NAMALWA (cell line): ENCODE measurements around the gene CLCNKA.
A peak's percentile ranks its signal among the peaks of the same experiment; 100 is the strongest.
"Not testable (repeated sequence)": the region's sequence is repeated elsewhere in the genome, so short reads cannot be mapped to it uniquely, and the experiment has no call there.

Experiments
- DNase-seq: peaks from one replicate; pipeline ENCODE4 v3.0.0-alpha.2; 2015; ENCODE audit warnings: low spot score

CLCNKA gene

DNA sequence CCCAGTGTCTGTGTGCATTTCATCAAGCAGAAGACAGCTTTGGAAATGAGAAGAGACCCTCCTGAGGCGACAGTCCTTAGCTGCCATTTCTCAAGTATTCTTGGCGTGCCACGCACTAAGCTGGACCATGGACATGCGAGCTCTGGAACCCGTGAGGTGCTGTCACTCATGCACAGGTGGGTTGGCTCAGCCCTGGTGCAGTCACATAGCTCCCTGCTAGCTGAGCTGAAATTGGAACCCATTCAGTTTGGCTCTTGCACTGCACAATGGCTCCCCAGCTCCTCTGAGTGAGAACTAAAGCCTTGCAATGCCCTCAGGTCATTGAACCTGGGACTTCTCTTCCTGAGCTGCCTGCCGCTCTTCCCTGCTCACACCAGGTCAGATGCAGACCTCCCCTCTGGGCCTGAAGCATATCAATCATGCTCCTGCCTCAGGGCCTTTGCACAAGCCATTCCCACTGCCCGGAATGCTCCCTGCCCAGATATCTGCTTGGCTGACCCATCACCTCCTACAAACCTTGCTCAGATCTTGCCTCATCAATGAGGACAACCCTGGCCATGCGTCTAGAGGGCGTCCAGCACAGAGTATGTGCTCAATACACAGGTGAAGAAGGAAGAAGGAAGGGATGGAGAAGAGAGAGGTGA is 24.1 kb upstream of the CLCNKA start:
- no peak for DNase-seq

DNA sequence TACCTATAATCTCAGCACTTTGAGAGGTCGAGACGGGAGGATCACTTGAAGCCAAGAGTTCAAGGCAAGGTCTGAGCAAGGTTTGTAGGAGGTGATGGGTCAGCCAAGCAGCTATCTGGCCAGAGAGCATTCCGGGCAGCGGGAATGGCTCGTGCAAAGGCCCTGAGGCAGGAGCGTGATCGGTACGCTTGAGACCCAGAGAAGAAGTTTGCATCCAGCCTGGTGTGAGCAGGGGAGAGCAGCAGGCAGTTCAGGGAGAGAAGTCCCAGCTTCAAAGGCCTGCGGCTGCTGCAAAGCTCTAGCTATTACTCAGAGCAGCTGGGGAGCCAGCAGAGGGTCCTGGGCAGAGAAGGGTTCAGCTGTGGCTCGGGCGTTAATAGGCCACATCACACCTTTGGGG is 22.9 kb upstream of the CLCNKA start:
- DNase-seq: no peak

DNA sequence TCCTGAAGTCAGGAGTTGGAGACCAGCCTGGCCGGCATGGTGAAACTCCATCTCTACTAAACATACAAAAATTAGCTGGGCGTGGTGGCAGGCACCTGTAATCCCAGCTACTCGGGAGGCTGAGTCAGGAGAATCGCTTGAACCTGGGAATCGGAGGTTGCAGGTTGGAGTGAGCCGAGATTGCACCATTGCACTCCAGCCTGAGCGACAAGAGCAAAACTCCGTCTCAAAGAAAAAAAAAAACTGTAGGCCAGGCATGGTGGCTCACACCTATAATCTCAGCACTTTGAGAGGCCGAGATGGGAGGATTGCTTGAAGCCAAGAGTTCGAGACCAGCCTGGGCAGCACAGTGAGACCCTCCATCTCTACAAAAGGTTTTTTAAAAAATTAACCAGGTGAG is 20.6 kb upstream of the CLCNKA start:
- not testable (repeated sequence) for DNase-seq

DNA sequence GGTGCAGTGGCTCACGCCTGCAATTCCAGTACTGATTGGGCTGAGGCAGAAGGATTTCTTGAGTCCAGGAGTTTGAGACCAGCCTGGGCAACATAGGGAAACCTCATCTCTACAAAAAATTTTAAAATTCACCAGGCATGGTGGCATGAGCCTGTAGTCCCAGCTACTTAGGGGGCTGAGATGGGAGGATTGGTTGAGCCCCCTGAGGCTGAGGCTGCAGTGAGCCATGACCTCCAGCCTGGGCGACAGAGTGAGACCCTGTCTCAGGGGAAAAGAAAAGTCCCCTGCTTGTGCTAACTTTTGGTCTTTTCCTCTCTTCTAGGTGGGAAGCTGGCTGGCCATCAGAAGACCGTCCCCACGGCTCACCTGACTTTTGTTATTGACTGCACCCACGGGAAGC is 16.2 kb upstream of the CLCNKA start:
- no peak for DNase-seq

DNA sequence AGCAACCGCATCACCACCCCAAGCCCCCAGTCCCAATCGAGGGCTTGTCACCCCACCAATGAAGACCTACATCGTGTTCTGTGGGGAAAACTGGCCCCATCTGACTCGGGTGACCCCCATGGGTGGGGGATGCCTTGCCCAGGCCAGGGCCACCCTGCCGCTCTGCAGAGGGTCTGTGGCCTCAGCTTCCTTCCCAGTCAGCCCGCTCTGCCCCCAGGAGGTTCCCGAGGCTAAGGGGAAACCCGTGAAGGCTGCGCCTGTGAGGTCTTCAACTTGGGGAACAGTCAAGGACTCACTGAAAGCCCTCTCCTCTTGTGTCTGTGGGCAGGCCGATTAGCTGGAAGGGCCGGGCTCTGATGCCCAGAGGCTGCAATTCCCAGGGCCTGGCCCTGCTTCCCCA is 15.8 kb upstream of the CLCNKA start:
- DNase-seq: no peak

DNA sequence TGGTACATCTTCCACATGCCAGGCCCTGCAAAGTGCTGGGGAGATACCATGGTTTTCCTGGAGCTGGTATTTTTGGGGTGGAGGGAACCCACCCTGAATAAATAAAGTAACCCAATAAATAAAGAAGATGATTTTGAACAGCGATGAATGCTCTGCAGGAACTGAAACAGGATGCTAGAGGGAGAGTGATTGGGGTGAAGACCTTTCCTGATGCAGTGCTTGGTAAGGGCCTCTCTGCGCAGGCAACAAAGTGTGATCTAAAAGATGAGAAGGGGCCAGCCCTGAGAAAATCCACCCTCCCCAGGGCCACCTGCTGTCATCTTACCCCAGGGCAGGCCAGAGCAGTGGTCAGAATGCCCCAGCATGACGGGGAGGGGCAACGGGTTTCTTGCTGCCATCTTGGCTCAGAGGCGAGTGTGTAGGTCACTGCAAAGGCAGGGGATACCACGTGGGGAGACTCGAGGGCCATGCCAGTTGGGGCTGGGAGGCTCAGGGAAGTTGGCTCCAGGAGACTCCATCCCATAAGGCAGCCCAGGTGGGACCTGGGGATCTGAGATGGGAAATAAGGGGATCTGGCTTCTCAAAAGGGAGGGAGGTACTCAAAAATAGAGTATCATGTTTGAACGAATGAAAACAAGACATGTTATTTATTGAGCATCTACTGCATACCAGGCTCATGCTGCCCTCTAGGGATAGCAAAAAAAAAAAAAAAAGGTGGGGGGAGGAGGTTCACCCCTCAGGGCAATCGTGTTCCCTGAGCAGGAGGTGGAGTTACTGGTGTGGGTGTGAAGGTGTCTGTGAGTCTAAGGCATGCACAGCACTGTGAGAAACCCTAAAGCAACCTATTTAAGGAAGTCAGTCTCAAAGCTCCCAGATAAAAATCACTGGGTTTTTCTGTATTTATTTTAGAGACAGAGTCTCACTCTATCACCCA is 15.0 kb upstream of the CLCNKA start:
- peak; percentile 49 for DNase-seq

DNA sequence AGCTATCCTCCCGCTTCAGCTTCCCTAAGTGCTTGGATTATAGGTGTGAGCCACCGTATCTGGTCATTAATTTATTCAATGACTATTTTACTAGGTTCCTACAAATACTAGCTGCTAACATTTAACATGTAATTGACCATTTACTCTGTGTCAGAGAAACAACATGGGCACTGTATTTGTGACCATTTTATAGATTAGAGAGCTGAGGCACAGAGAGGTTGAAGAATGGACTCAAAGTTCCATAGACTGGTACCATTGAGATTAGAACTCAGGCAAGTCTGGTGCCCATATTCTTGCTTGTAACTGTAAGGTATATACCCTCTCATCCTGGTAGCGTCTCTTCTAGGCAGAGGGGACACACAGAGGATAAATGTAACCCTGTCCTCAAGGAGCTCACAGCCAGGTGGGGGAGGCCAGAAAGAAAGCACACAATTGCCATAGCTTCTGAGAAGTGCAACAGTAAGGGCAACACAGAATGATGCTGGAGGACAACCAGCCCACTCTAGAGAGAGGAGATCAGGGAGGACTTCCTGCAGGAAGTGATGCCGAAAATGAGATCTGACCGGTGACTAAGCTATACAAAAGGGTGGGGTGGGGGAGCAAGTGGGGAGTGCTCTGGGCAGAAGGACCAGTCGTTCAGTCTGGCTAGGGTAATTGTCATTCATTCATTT is 14.0 kb upstream of the CLCNKA start:
- DNase-seq: no peak

DNA sequence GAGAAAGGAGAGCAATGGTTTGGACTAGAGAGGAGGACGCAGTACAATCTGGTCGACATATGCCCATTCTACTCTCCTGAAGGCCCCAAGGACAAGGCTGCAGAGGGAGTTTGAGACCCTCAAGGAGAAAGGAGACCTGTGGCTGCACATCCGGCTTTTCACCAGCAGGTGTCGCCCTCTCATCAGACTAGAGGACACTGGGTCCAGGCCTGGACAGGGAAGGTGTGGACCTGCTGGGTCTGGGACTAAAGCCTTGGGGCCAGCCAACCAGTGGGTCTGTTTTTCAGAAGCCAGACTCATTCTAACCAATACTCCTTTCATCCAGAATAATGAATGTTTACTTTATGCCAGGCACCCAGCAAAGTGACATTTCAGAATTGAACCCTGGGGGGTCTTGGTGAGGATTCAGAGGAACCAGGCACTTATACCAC is 12.8 kb upstream of the CLCNKA start:
- peak; percentile 86 for DNase-seq

DNA sequence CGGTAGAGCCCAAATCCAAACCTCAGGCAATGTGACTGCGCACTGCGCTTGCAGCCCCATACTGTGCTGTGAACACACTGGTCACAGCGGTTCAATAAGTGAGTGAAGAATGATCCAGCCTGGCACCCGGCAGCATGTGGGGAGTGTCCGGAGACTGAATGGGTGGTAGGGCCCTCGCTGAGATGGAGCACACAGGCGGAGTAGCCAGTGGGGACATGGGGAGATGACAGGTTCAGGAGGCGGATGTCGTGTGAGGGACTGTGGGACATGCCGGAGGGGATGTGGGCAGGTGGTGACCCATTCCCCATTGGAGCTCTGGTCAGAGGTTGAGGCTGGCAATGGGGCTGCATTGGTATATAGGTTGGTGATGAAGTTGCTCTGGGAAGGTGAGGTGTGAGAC is 12.2 kb upstream of the CLCNKA start:
- DNase-seq: no peak

DNA sequence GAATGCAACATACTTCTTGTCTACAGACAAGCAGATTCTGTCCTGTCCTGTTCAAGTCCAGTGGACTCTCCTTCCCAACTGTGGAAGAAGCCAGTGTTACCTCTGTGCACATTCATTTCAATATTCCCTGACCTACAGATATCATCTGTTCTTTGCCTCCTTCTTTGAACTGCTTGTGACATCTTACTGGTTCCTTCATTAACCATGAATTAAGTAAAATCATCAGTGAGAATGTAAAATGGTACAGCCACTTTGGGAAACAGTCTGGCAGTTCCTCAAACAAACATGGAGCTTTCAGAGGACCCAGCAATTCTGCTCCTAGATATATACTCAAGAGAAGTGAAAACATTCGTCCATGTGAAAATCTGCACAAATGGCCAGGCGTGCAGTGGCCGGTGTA is 11.0 kb upstream of the CLCNKA start:
- DNase-seq: no peak

DNA sequence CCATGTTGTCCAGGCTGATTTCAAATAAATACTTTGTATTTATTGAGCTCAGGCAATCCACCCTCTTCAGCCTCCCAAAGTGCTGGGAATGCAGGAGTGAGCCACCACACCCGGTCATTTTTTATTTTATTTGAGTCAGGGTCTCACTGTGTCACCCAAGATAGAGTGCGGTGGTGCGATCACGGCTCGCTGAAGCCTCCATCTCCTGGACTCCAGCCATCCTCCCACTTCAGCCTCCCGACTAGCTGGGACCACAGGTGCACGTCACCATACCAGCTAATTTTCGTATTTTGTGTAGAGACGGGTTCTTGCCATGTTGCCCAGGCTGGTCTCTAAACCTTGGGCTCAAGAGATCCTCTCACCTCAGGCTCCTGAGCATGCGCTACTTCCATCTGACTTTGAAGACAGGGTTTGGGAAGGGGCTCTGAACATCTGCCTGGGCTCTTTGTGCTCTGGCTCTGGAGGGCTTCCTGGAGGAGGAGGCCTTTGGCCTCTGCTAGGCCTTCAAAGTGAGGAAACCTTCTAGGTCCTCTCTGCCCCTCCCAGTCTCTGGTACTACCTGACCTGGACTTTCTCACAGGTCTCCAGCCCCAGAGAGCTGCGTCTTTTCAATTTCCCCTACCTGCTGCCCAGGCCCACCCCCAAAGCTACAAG is 9.8 kb upstream of the CLCNKA start:
- no peak for DNase-seq

DNA sequence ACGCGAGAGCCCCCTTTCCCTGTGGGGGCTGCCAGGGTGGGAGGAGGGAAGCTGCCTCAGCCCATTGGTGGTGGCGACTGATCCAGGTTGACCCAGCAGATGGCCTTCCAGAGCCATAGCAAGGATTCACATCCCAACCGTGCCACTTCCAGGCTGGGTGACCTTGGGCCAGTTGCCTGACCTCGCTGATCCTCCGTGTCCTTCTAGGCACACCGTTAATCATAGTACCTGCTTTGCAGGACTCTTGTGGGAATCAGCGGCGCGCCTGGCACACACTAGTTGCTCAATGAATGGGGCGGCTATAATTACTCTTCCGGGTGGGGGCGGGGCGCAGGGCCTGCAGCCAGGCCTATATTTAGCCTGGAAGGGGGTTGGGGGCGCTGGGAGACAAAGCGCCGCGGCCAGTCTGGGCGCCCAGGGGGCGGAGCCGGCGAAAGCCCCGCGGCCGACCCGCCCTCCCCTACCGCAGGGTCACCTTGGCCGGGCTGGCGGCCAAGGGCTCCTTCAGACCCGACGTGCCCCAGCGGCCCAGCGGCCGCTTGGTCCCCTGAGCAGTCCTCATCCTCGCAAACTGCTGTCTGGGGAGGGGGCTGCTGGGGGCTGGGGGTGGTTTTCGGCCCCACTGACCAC is 9.1 kb upstream of the CLCNKA start:
- no peak for DNase-seq

DNA sequence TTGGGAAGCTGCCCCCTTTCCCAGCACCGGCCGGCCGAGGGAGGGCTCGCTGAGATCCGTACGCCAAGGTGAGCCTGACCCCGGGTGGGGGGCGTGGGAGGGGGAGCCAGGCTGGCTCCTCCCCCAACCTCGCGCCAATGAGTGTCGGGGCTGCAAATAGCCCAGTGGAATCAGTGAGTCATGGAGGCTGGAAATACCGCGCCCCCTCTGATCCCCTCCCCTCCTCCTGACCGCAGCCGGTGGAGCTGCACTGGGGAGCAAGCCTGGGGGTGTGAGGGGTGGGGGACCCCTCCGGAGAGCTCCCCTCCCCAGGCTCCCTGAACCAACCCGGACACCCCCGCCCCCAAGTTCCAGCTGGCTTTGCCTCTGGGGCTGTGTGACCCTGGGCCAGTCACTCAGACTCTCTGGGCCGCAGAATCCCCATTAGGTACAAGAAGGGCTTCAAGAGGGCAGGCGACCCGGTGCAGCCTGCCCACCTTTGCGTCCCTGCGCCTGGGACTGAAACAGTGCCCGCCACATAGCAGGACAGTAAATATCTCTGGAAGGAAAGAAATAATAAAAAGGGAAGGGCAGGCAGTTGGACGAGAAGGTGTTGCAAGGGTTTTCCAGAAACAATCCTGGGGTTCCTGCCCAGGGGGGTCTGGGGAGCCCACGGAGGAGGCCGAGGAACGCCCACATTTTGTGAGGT is 8.5 kb upstream of the CLCNKA start:
- peak; percentile 61 for DNase-seq

DNA sequence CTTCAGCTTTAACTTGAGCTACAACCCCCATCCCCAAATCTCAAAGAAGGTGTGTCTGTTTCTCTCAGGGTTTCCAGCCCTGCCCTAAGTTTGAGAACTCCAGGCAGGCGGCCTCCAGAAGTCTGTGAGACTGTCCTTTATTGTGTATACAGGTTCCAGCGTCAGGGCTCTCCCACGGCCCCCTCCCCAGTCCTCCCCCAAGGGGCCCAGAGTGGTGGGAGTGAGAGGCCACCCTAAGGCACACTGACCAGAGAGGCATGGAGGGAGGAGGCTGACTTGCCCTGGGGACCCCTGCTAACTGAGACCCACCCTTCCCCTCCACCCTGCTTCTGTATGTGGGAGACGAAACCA is 8.0 kb upstream of the CLCNKA start:
- no peak for DNase-seq

DNA sequence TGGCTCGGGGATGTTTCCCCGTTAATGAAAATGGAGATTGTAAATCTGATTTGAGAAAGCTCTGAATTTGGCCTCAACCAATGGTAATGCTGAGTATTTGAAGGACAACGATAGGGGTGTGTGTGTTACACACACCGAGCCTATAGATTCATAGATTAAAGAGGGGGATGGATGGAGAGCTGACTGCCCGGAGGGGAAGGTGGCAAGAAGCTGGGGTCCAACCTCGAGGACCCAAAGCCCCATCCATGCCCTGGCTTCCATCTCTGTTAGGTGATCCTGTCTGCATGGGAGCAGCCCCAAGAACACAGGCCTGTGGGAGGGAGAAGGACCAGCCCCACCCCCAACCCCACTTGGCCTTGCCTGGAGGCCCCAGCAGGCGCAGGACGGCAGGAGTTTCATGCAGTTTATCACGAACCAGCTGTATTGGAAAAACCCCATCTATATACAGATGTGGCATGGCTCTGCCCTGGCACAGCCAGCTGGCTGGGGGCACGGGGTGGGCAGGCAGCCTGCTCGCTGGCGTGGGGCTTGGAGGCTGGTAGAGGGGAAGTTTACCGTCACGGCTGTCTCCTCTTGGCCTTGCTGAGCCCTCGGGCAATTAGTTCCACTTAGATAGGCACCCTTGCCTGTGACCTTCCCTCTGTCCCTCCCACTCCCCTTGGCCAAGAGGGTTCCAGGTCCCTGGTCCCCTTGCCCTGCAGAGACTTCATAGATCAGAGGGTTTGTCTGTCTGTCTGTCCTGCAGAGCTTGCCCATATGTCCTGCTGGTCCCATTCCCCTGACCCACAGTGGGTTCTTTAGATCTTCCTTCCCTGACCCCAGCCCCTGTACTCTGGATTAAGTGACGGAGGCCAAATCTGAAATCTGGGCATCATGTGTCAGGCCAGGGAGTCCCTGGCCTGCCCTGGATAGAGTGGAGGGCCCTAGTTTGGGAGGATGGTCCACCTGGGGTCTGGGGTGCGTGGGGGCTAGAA is 7.0 kb upstream of the CLCNKA start:
- DNase-seq: peak; percentile 53

DNA sequence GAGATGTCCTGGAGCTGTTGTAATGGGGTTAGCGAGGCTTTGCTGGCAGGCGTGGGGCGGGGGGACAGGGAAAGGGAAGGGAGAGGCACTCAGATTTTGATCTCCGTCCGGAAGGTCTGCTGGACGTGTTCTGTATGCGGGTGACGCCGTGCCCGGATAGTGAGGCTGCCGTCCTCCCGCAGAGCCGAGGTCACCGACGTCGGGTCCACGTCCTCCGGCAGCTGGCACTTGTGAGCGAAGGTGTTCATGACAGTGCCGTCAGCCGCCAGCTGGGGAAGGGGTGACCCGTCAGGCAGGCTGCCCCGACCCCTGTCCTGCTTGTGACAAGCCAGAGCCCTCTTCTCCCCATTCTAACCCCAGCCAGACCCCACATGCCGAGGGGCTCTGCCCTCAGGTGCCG is 6.3 kb upstream of the CLCNKA start:
- no peak for DNase-seq

DNA sequence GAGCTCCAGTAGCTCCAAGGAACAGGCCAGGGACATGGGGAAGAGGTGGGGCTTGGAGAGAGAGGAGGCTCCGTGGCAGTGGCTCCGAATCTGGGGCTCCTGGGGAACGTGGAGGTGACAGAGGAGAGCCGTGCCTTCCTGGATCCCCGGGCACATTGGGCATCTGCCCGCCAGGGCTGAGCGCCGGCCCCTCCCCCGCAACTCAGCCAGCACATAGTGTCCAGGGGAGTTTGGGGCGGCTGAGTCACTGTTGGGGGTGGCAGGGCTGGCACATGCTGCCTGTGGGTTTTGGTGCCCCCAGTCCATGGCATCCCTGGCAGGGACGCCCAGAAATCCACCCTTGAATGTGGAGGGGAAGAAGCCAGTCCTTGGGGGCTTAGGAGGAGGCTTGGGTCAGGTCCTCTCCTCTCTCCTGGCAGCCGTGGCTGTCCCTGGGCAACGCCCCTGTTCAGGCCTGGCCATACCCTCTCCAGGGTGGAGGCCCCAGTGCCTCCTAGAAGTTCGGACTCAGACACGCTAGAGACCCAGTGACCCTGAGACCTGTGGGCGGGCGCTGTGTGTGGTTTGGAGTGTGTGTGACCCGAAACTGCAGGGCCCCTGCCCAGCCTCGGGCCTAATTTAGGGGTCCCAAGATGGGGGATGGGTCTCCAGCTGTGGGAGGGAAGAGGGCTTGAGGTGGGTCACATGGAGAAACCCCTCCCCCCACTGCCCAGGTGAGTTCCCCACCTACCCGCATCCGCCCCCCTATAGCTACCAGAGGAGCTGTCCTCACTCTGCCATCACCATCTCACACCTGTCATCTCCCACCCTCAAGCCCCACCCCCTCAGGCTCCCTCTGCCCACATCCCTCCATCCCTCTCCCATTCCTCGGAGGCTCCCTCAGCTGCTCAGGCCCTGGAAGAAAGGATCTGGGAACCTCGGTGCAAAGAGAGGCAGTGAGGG is 5.6 kb upstream of the CLCNKA start:
- no peak for DNase-seq

DNA sequence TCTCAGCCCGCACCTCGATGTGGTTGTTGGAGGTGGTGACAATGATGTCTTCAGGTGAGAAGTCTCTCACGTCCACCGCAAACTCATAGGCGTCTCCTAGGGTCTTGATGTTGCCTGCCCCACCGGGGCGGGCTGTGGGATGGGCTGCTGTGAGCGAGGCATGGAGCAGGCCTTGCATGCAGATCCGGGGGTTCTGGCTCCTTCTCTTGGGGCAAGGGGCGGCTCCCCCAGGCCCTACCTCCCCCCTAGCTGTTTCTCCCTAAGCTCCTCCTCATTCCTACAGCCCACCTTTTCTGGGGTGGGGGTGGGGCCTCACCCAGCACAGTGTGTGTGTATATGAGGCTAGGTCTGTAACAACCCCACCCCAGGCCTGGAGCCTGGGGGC is 4.8 kb upstream of the CLCNKA start:
- DNase-seq: no peak
